ENCODE results near the gene CNN3. TPM values are rescaled to one million over a fixed set of nuclear protein-coding genes. Genes with fewer than 3 reads are reported as not detected.

Gene CNN3
- polyA plus RNA-seq, 2 of the 4 experiments (the other 2 are of a cell fraction): 61.6 to 83.4 TPM

GRCh38 chr1:94873520-94874351 is 53.2 kb downstream of the CNN3 start:
- ATAC-seq (no peak), DNase-seq (ENCODE audit: low read depth in 1 of 2, low spot score in 1 of 2) (no peak), FAIRE-seq (no peak)
- Histone ChIP-seq H3K4me3 (no peak overlapping the region), H3K4me2 (no peak overlapping the region), H3K9me3 (no peaks in the 10 kb centered on the region), H3K4me1 (no peaks in the 10 kb centered on the region), H3K27ac (no peak overlapping the region)
- TF ChIP-seq ZSCAN20 (CRISPR knock-in tag; IDR thresholded peaks at IDR 0.05): no peak
- POLR2A ChIA-PET: no interaction called here
- CTCF ChIA-PET: interaction anchor here (0.6 to 4.1 kb wide), 6 partner anchors 9 to 172 kb away, joined by 3 to 23 read pairs (median 3); no protein-coding TSS in a partner anchor
- WGBS (ENCODE audit: missing lambda C conversion rate): 84% methylated on average over 7 of the region's 7 CpGs

GRCh38 chr1:94872771-94873495 is 54.0 kb downstream of the CNN3 start:
- POLR2A ChIA-PET: no interaction called here
- 90% methylated on average over 4 of the region's 4 CpGs for WGBS (ENCODE audit: missing lambda C conversion rate)
- Histone ChIP-seq H3K4me3 (no peak overlapping the region), H3K27ac (no peak overlapping the region), H3K9me3 (no peaks in the 10 kb centered on the region), H3K4me1 (no peaks in the 10 kb centered on the region), H3K4me2 (no peak overlapping the region)
- ATAC-seq (no peak), FAIRE-seq (no peak), DNase-seq (ENCODE audit: low read depth in 1 of 2, low spot score in 1 of 2) (no peak)
- CTCF ChIA-PET: interaction anchor here (0.7 to 4.1 kb wide), 6 partner anchors 8 to 173 kb away, joined by 3 to 23 read pairs (median 3); no protein-coding TSS in a partner anchor
- no peak for TF ChIP-seq SREBF2 (IDR thresholded peaks at IDR 0.05)
- TF ChIP-seq TFCP2L1 (CRISPR knock-in tag; IDR thresholded peaks at IDR 0.05): no peak
- no peak for TF ChIP-seq HOXA7 (CRISPR knock-in tag; IDR thresholded peaks at IDR 0.05)
- TF ChIP-seq RFX5 (IDR thresholded peaks at IDR 0.05): no peak
- no peak for TF ChIP-seq USF2 (IDR thresholded peaks at IDR 0.05)
- TF ChIP-seq CTCF (IDR thresholded peaks at IDR 0.05): no peak
- TF ChIP-seq HOXB5 (CRISPR knock-in tag; IDR thresholded peaks at IDR 0.05): no peak
- no peak for TF ChIP-seq MAX (IDR thresholded peaks at IDR 0.05)
- TF ChIP-seq POLR2A (IDR thresholded peaks at IDR 0.05; ENCODE audit: low read length): no peak
- no peak for TF ChIP-seq ZNF302 (CRISPR knock-in tag; IDR thresholded peaks at IDR 0.05)
- TF ChIP-seq MAFK (IDR thresholded peaks at IDR 0.05; ENCODE audit: partially characterized antibody): no peak
- no peak for TF ChIP-seq HDAC2 (IDR thresholded peaks at IDR 0.05)
- no peak for TF ChIP-seq FOSB (CRISPR knock-in tag; IDR thresholded peaks at IDR 0.05)
- TF ChIP-seq BHLHE40 (IDR thresholded peaks at IDR 0.05; ENCODE audit: low read depth, low read length): no peak
- no peak for TF ChIP-seq SMC3 (IDR thresholded peaks at IDR 0.05)

GRCh38 chr1:94871031-94871430 is 55.9 kb downstream of the CNN3 start:
- CTCF ChIA-PET: interaction anchor here (1.5 to 4.1 kb wide), 2 partner anchors 17 to 172 kb away, joined by 3 to 23 read pairs; no protein-coding TSS in a partner anchor
- DNase-seq (ENCODE audit: low read depth in 1 of 2, low spot score in 1 of 2) (no peak), FAIRE-seq (no peak), ATAC-seq (no peak)
- Histone ChIP-seq H3K4me2 (no peak overlapping the region), H3K9me3 (no peaks in the 10 kb centered on the region), H3K27ac (no peak overlapping the region), H3K4me1 (peaks cover 6% of the 10 kb centered on the region; the same call in 2 of the 3 replicates), H3K4me3 (no peak overlapping the region)
- WGBS (ENCODE audit: missing lambda C conversion rate): 75% methylated on average over 2 of the region's 2 CpGs
- POLR2A ChIA-PET: no interaction called here
- TF ChIP-seq ZFP36 (IDR thresholded peaks at IDR 0.05; ENCODE audit: borderline replicate concordance, partially characterized antibody): no peak
- TF ChIP-seq CEBPB (IDR thresholded peaks at IDR 0.05): no peak
- no peak for TF ChIP-seq HDAC2 (IDR thresholded peaks at IDR 0.05)
- TF ChIP-seq RFX5 (IDR thresholded peaks at IDR 0.05): no peak
- no peak for TF ChIP-seq E2F6 (IDR thresholded peaks at IDR 0.05; ENCODE audit: borderline replicate concordance, low read depth)
- no peak for TF ChIP-seq PBX3 (IDR thresholded peaks at IDR 0.05)
- no peak for TF ChIP-seq CTCF (IDR thresholded peaks at IDR 0.05)
- no peak for TF ChIP-seq MAZ (IDR thresholded peaks at IDR 0.05; ENCODE audit: borderline replicate concordance, low read depth, low read length)
- no peak for TF ChIP-seq ELK1 (IDR thresholded peaks at IDR 0.05; ENCODE audit: low read depth, low read length)
- TF ChIP-seq TFCP2L1 (CRISPR knock-in tag; IDR thresholded peaks at IDR 0.05): no peak
- TF ChIP-seq RARB (CRISPR knock-in tag; IDR thresholded peaks at IDR 0.05): no peak
- no peak for TF ChIP-seq BHLHE40 (IDR thresholded peaks at IDR 0.05; ENCODE audit: low read depth, low read length)

Data from A549 (cell line).